ENCODE measurements around the gene CEP72.

Gene CEP72

DNA sequence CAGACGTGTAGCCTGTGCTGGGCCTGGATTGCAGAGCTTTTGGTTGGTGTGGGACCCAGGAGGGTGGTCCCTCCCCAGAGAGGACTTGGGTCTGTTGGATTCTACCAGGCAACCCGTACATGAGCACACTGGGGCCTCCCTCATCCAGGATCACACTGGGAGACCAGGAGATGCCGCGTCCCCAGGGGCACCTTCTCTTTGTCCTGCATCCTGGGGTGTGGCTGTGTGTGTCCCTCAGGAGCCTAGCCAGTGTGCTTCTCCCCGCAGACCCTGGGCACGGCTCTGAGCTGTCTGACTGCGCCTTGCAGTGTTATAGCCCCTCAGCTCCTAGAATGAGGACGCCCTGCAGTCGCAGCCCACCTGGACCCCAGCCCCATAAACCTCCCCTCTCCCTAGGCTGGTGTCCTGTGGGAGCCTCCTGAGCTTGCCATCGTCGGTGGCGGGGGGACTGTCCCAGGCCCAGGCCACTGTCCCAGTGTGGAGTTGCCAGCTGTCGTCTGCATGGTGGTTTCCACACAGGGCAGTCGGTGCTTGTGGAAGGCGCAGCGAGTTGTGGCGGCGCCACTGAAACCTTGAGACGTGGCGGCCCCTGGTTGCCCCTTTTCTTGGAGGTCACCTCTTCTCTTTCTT is 27.6 kb downstream of the CEP72 start:
- no peak for DNase-seq

DNA sequence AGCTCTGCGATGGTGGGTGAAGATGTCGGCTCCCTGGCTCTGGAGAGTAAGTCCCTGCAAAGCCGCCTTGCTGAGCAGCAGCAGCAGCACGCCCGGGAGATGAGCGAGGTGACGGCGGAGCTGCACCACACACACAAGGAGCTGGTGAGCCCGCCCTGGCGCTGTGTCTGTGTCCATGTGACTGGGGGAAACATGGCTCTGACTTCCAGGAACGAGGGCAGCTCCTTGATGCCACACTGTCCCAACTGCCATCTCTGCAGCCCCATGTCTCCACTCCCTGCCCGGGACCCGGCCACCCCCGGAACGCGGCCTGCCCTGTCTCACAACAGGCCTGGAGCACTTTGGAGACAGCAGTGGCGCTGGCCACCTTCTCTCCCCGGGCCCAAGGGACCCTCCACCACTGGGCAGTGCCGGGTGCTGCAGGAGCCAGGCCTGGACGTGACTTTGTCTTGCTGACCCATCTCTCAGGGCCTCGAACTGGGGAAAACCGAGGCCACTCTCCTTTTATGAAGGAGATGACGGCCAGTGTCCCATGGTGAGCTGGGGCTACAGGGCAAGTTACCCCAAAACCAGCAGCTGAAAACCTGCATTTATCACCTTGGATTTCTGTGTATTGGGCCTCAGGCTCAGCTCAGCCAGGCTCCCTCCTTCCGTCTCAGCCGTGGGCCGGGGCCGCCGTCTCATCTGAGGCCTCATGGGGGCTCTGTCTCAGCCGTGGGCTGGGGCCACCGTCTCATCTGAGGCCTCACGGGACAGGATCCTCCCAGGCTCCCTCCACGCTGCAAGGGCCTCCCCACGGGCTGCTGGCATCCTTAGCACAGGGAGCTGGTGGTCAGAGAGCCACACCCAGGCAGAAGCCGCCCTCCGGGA is 28.6 kb downstream of the CEP72 start:
- no peak for DNase-seq

- DNase-seq = no peak
These were observed 29.2 kb downstream of the CEP72 start for GRCh38 chr5:641331-641765.

DNA sequence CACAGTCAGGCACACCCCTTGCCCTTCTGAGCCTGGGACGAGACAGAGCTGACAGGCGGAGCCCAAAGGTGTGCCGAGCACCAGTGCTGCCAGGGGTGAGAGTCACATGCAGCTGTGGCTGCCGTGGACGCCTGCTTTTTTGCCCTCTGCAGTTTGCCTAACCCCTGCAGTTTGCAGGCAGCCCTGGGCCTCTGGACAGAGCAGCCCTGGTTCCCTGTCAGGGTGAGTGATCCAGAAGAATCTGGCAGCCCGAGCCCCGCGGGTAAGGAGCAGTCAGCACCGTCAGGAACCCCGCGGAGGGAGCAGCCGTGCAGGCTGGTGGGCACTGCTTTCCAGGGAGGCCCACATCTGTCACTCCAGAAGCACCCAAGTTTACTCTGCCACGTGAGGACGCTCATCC is 30.3 kb downstream of the CEP72 start:
- DNase-seq = no peak

DNA sequence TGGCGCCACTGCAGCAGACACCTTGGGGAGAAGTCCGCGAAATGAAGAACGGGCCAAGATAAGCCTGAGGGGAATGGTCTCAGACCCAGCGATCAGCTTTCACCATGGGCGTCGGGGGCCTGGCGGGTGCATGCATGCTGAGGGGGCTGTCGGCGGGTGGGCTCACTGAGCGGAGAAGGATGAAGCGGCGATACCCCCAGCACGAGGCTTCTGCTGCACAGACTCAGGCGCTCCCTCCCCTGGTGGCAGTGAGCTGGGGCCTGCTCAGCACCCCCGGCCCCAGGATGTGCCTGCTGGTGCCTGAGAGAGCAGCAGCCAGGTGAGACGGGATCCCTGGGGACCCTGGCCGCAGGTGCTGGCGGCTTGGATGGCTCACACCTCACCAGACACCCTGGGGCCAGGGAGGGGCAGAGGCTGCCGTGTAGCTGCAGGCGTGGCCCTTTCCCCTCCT is 31.2 kb downstream of the CEP72 start:
- no peak for DNase-seq

GRCh38 chr5:643811-644271 is 31.7 kb downstream of the CEP72 start:
- no peak for DNase-seq

DNA sequence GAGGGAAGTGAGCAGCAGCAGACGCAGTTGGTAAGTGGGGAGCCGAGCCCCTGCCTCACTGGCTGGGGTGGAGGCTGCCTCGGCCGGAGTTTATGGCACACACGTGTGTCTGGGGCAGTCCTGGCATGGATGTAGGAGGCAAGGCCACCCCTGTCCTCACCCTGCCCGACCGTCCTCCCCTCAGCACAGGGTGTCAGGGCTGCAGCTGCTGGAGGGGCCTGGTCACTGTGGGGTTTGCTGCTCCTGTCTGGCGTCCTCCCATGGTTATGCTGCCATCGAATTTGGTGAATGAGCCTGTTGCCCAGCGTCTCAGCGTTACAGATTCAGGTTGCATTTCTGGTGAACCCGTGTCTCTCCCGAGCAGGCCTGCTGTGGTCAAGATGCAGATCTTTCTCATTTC is 32.4 kb downstream of the CEP72 start:
- DNase-seq = no peak

DNA sequence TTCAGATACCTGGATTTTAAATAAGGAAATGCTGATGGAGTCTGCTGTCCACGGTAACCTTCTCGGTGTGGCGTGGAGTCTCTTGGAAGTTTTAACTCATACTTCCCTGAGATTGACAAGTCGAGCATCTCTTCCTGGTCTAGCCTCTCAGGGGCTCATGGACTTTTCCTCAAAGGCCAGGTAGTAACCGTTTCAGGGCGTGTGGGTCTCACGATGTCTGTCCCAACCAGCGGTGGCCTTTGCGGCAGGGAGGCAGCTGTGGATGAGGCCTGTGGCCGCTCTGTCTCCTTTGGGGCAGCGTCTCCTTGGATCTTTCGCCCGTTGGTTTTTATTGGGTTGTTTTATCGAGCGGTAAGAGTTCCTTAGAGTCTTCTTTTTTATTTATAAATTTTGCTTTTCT is 32.8 kb downstream of the CEP72 start:
- DNase-seq = no peak

GRCh38 chr5:645421-645820 is 33.3 kb downstream of the CEP72 start:
- DNase-seq = no peak

GRCh38 chr5:646396-647201 is 34.5 kb downstream of the CEP72 start:
- DNase-seq = no peak

GRCh38 chr5:647311-647710 is 35.2 kb downstream of the CEP72 start:
- DNase-seq = no peak

DNA sequence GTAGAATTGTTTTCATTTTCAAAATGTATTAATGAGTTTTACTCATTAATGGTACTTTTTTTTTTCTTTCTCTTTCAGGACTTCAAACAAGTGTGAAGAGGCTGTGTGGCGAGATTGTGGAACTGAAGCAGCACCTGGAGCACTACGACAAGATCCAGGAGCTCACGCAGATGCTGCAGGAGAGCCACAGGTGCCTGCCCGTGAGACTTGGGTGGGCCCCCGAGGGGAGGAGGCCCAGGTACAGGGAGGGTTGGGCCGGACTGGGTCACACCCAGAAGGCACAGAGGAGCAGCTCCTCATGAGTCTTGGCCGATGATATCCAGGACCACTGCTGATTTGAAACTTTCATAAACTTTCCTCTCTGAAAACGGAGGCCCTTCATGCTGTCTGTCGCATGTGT is 35.6 kb downstream of the CEP72 start:
- DNase-seq = no peak

GRCh38 chr5:651296-652022 is 39.3 kb downstream of the CEP72 start:
- DNase-seq = no peak

GRCh38 chr5:652023-652515 is 39.9 kb downstream of the CEP72 start:
- no peak for DNase-seq

DNA sequence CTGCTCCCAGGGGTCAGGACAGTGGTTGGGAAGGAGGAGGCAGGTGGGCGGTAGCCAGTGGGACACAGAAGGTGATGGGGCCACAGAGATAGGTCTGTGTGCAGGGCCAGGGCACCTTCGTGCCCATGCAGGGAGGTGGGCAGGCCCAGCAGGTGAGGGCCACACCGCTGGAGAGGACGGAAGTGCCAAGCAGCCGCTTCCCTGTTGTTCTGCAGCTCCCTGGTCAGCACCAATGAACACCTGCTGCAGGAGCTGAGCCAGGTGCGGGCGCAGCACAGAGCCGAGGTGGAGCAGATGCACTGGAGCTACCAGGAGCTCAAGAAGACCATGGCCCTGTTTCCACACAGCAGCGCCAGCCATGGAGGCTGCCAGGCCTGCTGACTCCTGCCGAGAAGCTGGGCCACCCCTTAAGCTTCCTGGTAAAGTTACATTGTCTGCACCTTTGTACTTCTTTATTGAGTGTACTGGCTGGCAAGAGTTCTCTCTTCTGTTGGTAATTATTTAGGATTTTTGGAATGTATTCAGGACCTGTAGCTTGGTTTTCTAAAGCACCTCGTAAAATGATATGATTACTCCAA is 40.7 kb downstream of the CEP72 start:
- DNase-seq = no peak

DNA sequence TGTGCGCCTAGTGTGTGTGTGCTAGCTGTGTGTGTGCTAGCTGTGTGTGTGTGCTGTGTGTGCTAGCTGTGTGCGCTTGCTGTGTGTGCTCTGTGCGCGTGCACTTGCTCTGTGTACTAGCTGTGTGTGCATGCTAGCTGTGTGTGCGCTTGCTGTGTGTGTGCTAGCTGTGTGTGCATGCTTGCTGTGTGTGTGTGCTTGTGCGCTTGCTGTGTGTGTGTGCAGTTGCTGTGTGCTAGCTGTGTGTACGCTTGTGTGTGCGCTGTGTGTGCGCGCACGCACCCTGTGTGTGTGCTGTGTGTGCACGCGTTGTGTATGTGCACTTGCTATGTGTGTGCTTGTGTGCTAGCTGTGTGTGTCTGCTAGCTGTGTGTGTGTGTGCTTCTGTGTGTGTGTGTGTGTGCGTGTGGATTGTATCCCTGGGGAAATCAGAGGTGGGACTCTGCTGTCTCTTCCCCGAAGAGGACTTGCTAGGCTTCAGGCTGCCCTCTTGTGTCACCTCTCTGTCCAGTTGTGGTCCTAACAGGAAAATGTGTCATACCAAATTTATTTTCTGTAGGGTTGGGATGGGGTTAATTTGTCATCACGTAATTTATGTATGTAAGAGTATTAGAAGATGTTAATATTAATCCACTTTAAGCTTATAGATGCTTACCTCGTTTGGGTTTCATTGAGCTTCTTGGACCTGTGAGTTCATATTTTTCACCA is 42.1 kb downstream of the CEP72 start:
- no peak for DNase-seq

GRCh38 chr5:655406-655805 is 43.3 kb downstream of the CEP72 start:
- DNase-seq = no peak

GRCh38 chr5:657570-657969 is 45.4 kb downstream of the CEP72 start:
- peak; percentile 69 to 83 (median 72) for DNase-seq

- no peak for DNase-seq
These were observed 46.0 kb downstream of the CEP72 start for GRCh38 chr5:658103-658502.

- DNase-seq = no peak
These were observed 47.5 kb downstream of the CEP72 start for GRCh38 chr5:659496-660263.

All from suppressor macrophage (primary cell).